ENCODE data around the gene PLOD2. TPM values are rescaled to one million over a fixed set of nuclear protein-coding genes. Genes with fewer than 3 reads are reported as not detected.
A peak's percentile ranks its signal among the peaks of the same experiment; 100 is the strongest.

PLOD2 gene
- total RNA-seq, 1 donor from 2014 or later = 28.0 TPM

- TF ChIP-seq CTCF (IDR thresholded peaks at IDR 0.05; ENCODE audit: unreplicated experiment) = no peak
- H3K27ac Mint-ChIP-seq (ENCODE audit: unreplicated experiment) = peak overlapping the region; percentile 33
- no peak for DNase-seq (ENCODE audit: low spot score)
- no peaks in the 10 kb centered on the region for H3K9me3 Mint-ChIP-seq (ENCODE audit: unreplicated experiment)
- H3K4me3 Mint-ChIP-seq (ENCODE audit: unreplicated experiment) = no peak overlapping the region
- H3K36me3 Mint-ChIP-seq (ENCODE audit: low read depth, unreplicated experiment) = peaks cover 3% of the 10 kb centered on the region
- H3K4me1 Mint-ChIP-seq (ENCODE audit: unreplicated experiment) = peaks cover 23% of the 10 kb centered on the region
- H3K27me3 Mint-ChIP-seq (ENCODE audit: unreplicated experiment) = no peaks in the 10 kb centered on the region
These were observed 60.0 kb downstream of the PLOD2 start for GRCh38 chr3:146100825-146101444.

- no peak overlapping the region for H3K4me3 Mint-ChIP-seq (ENCODE audit: unreplicated experiment)
- H3K9me3 Mint-ChIP-seq (ENCODE audit: unreplicated experiment) = peaks cover 3% of the 10 kb centered on the region
- H3K4me1 Mint-ChIP-seq (ENCODE audit: unreplicated experiment) = peaks cover 23% of the 10 kb centered on the region
- no peak for DNase-seq (ENCODE audit: low spot score)
- no peaks in the 10 kb centered on the region for H3K27me3 Mint-ChIP-seq (ENCODE audit: unreplicated experiment)
- peak overlapping the region; percentile 33 for H3K27ac Mint-ChIP-seq (ENCODE audit: unreplicated experiment)
- TF ChIP-seq CTCF (IDR thresholded peaks at IDR 0.05; ENCODE audit: unreplicated experiment) = no peak
- peaks cover 6% of the 10 kb centered on the region for H3K36me3 Mint-ChIP-seq (ENCODE audit: low read depth, unreplicated experiment)
These were observed 60.8 kb downstream of the PLOD2 start for GRCh38 chr3:146100180-146100579.

- no peak for DNase-seq (ENCODE audit: low spot score)
- Mint-ChIP-seq H3K27me3 (ENCODE audit: unreplicated experiment) (no peaks in the 10 kb centered on the region), H3K27ac (ENCODE audit: unreplicated experiment) (no peak overlapping the region), H3K36me3 (ENCODE audit: low read depth, unreplicated experiment) (peaks cover 6% of the 10 kb centered on the region), H3K9me3 (ENCODE audit: unreplicated experiment) (peaks cover 6% of the 10 kb centered on the region), H3K4me3 (ENCODE audit: unreplicated experiment) (no peak overlapping the region), H3K4me1 (ENCODE audit: unreplicated experiment) (peaks cover 23% of the 10 kb centered on the region)
- TF ChIP-seq CTCF (IDR thresholded peaks at IDR 0.05; ENCODE audit: unreplicated experiment) = no peak
These were observed 61.7 kb downstream of the PLOD2 start for GRCh38 chr3:146099316-146099715.

- DNase-seq (ENCODE audit: low spot score) = no peak
- peaks cover 6% of the 10 kb centered on the region for H3K9me3 Mint-ChIP-seq (ENCODE audit: unreplicated experiment)
- H3K36me3 Mint-ChIP-seq (ENCODE audit: low read depth, unreplicated experiment) = peaks cover 6% of the 10 kb centered on the region
- TF ChIP-seq CTCF (IDR thresholded peaks at IDR 0.05; ENCODE audit: unreplicated experiment) = no peak
- H3K27ac Mint-ChIP-seq (ENCODE audit: unreplicated experiment) = no peak overlapping the region
- H3K27me3 Mint-ChIP-seq (ENCODE audit: unreplicated experiment) = peaks cover 2% of the 10 kb centered on the region
- H3K4me3 Mint-ChIP-seq (ENCODE audit: unreplicated experiment) = no peak overlapping the region
- no peaks in the 10 kb centered on the region for H3K4me1 Mint-ChIP-seq (ENCODE audit: unreplicated experiment)
These were observed 67.1 kb downstream of the PLOD2 start for GRCh38 chr3:146093896-146094295.

GRCh38 chr3:146092230-146092629 is 68.8 kb downstream of the PLOD2 start:
- Mint-ChIP-seq H3K4me1 (ENCODE audit: unreplicated experiment) (no peaks in the 10 kb centered on the region), H3K9me3 (ENCODE audit: unreplicated experiment) (peaks cover 6% of the 10 kb centered on the region), H3K36me3 (ENCODE audit: low read depth, unreplicated experiment) (peaks cover 3% of the 10 kb centered on the region), H3K27ac (ENCODE audit: unreplicated experiment) (no peak overlapping the region), H3K4me3 (ENCODE audit: unreplicated experiment) (no peak overlapping the region), H3K27me3 (ENCODE audit: unreplicated experiment) (peaks cover 2% of the 10 kb centered on the region)
- no peak for TF ChIP-seq CTCF (IDR thresholded peaks at IDR 0.05; ENCODE audit: unreplicated experiment)
- DNase-seq (ENCODE audit: low spot score) = no peak
